ENCODE results near the gene RASAL2. TPM values are rescaled to one million over a fixed set of nuclear protein-coding genes. Genes with fewer than 3 reads are reported as not detected.

Gene RASAL2
- total and polyA plus RNA-seq, 2 of the 13 experiments (the other 11 are each of a cell fraction or from before 2014, with no cell fraction given), result 5.4 to 5.9 TPM

DNA sequence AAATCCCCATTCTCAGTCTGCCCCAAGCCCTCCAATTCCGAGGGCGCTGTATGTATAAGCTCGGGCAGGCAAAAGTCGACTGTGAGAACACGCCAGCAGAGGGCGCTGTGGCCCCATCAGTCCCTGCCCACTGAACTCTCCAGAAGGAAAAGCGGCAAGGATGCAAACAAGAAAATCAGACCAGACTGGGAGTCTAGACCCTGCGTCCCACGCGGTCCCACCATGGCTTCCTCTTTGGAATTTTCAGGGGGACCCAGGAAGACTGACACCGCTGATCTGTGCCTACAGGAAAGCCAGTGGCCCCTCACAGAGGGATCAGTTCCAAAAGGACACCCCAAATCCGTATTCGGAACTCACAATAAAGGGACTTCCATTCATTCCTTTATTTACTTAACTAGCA is 438.5 kb downstream of the RASAL2 start (continued):
- TF ChIP-seq ZNF292 (CRISPR knock-in tag; IDR thresholded peaks at IDR 0.05; ENCODE audit: borderline replicate concordance, low read depth) (no peak; the same call in 1 of the 2 replicates), NFKBIZ (CRISPR knock-in tag; IDR thresholded peaks at IDR 0.05) (no peak), CBX5 (CRISPR knock-in tag; IDR thresholded peaks at IDR 0.05; ENCODE audit: borderline replicate concordance) (peak; percentile 38; the same call in 1 of the 2 replicates), ZNF44 (CRISPR knock-in tag; IDR thresholded peaks at IDR 0.05) (no peak), NFRKB (IDR thresholded peaks at IDR 0.05) (no peak), ETV6 (CRISPR knock-in tag; conservative IDR thresholded peaks at IDR 0.05) (no peak), ZMYM2 (CRISPR knock-in tag; IDR thresholded peaks at IDR 0.05) (no peak), NFATC3 (CRISPR knock-in tag; IDR thresholded peaks at IDR 0.05) (0 out of 2 replicates have a peak, but pooled peaks have one; percentile 34), ZNF263 (CRISPR knock-in tag; IDR thresholded peaks at IDR 0.05) (0 out of 2 replicates have a peak, but pooled peaks have one; percentile 11), ZNF12 (CRISPR knock-in tag; IDR thresholded peaks at IDR 0.05) (peak; percentile 22; the same call in 1 of the 2 replicates), MIER3 (CRISPR knock-in tag; IDR thresholded peaks at IDR 0.05; ENCODE audit: borderline replicate concordance) (no peak), DMAP1 (CRISPR knock-in tag; IDR thresholded peaks at IDR 0.05) (no peak), ZNF10 (CRISPR knock-in tag; IDR thresholded peaks at IDR 0.05; ENCODE audit: borderline replicate concordance, low read depth) (no peak)
- TF ChIP-seq, protein P1, sequence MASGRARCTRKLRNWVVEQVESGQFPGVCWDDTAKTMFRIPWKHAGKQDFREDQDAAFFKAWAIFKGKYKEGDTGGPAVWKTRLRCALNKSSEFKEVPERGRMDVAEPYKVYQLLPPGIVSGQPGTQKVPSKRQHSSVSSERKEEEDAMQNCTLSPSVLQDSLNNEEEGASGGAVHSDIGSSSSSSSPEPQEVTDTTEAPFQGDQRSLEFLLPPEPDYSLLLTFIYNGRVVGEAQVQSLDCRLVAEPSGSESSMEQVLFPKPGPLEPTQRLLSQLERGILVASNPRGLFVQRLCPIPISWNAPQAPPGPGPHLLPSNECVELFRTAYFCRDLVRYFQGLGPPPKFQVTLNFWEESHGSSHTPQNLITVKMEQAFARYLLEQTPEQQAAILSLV (CRISPR knock-in tag; IDR thresholded peaks at IDR 0.05; ENCODE audit: borderline replicate concordance), result no peak
- TF ChIP-seq, protein P2, sequence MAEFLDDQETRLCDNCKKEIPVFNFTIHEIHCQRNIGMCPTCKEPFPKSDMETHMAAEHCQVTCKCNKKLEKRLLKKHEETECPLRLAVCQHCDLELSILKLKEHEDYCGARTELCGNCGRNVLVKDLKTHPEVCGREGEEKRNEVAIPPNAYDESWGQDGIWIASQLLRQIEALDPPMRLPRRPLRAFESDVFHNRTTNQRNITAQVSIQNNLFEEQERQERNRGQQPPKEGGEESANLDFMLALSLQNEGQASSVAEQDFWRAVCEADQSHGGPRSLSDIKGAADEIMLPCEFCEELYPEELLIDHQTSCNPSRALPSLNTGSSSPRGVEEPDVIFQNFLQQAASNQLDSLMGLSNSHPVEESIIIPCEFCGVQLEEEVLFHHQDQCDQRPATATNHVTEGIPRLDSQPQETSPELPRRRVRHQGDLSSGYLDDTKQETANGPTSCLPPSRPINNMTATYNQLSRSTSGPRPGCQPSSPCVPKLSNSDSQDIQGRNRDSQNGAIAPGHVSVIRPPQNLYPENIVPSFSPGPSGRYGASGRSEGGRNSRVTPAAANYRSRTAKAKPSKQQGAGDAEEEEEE (CRISPR knock-in tag; IDR thresholded peaks at IDR 0.05; ENCODE audit: borderline replicate concordance), result no peak
- TF ChIP-seq, protein P3, sequence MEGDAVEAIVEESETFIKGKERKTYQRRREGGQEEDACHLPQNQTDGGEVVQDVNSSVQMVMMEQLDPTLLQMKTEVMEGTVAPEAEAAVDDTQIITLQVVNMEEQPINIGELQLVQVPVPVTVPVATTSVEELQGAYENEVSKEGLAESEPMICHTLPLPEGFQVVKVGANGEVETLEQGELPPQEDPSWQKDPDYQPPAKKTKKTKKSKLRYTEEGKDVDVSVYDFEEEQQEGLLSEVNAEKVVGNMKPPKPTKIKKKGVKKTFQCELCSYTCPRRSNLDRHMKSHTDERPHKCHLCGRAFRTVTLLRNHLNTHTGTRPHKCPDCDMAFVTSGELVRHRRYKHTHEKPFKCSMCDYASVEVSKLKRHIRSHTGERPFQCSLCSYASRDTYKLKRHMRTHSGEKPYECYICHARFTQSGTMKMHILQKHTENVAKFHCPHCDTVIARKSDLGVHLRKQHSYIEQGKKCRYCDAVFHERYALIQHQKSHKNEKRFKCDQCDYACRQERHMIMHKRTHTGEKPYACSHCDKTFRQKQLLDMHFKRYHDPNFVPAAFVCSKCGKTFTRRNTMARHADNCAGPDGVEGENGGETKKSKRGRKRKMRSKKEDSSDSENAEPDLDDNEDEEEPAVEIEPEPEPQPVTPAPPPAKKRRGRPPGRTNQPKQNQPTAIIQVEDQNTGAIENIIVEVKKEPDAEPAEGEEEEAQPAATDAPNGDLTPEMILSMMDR (CRISPR knock-in tag; IDR thresholded peaks at IDR 0.05), result peak; percentile 96
- TF ChIP-seq, protein P4, sequence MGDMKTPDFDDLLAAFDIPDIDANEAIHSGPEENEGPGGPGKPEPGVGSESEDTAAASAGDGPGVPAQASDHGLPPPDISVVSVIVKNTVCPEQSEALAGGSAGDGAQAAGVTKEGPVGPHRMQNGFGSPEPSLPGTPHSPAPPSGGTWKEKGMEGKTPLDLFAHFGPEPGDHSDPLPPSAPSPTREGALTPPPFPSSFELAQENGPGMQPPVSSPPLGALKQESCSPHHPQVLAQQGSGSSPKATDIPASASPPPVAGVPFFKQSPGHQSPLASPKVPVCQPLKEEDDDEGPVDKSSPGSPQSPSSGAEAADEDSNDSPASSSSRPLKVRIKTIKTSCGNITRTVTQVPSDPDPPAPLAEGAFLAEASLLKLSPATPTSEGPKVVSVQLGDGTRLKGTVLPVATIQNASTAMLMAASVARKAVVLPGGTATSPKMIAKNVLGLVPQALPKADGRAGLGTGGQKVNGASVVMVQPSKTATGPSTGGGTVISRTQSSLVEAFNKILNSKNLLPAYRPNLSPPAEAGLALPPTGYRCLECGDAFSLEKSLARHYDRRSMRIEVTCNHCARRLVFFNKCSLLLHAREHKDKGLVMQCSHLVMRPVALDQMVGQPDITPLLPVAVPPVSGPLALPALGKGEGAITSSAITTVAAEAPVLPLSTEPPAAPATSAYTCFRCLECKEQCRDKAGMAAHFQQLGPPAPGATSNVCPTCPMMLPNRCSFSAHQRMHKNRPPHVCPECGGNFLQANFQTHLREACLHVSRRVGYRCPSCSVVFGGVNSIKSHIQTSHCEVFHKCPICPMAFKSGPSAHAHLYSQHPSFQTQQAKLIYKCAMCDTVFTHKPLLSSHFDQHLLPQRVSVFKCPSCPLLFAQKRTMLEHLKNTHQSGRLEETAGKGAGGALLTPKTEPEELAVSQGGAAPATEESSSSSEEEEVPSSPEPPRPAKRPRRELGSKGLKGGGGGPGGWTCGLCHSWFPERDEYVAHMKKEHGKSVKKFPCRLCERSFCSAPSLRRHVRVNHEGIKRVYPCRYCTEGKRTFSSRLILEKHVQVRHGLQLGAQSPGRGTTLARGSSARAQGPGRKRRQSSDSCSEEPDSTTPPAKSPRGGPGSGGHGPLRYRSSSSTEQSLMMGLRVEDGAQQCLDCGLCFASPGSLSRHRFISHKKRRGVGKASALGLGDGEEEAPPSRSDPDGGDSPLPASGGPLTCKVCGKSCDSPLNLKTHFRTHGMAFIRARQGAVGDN (CRISPR knock-in tag; IDR thresholded peaks at IDR 0.05), result peak; percentile 53
- TF ChIP-seq, protein P5, sequence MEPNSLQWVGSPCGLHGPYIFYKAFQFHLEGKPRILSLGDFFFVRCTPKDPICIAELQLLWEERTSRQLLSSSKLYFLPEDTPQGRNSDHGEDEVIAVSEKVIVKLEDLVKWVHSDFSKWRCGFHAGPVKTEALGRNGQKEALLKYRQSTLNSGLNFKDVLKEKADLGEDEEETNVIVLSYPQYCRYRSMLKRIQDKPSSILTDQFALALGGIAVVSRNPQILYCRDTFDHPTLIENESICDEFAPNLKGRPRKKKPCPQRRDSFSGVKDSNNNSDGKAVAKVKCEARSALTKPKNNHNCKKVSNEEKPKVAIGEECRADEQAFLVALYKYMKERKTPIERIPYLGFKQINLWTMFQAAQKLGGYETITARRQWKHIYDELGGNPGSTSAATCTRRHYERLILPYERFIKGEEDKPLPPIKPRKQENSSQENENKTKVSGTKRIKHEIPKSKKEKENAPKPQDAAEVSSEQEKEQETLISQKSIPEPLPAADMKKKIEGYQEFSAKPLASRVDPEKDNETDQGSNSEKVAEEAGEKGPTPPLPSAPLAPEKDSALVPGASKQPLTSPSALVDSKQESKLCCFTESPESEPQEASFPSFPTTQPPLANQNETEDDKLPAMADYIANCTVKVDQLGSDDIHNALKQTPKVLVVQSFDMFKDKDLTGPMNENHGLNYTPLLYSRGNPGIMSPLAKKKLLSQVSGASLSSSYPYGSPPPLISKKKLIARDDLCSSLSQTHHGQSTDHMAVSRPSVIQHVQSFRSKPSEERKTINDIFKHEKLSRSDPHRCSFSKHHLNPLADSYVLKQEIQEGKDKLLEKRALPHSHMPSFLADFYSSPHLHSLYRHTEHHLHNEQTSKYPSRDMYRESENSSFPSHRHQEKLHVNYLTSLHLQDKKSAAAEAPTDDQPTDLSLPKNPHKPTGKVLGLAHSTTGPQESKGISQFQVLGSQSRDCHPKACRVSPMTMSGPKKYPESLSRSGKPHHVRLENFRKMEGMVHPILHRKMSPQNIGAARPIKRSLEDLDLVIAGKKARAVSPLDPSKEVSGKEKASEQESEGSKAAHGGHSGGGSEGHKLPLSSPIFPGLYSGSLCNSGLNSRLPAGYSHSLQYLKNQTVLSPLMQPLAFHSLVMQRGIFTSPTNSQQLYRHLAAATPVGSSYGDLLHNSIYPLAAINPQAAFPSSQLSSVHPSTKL (CRISPR knock-in tag; IDR thresholded peaks at IDR 0.05), result peak; percentile 32; the same call in 1 of the 2 replicates

All from HepG2 (cell line).